ENCODE measurements around the gene PHLPP2.

GRCh38 chr16:71758293-71758760 is 33.8 kb upstream of the PHLPP2 start:
- TF ChIP-seq BHLHE40 (IDR thresholded peaks at IDR 0.05; ENCODE audit: borderline replicate concordance): no peak
- TF ChIP-seq FOXM1 (IDR thresholded peaks at IDR 0.05; ENCODE audit: borderline replicate concordance): no peak
- TF ChIP-seq SUZ12 (IDR thresholded peaks at IDR 0.05): no peak
- no peak for TF ChIP-seq ZNF384 (IDR thresholded peaks at IDR 0.05)
- no peak for TF ChIP-seq ARNT (IDR thresholded peaks at IDR 0.05)
- no peak for TF ChIP-seq SP1 (IDR thresholded peaks at IDR 0.05)
- no peak for TF ChIP-seq HDGF (IDR thresholded peaks at IDR 0.05; ENCODE audit: borderline replicate concordance)
- TF ChIP-seq TARDBP (IDR thresholded peaks at IDR 0.05): no peak
- TF ChIP-seq PKNOX1 (IDR thresholded peaks at IDR 0.05): no peak
- TF ChIP-seq FOXK2 (IDR thresholded peaks at IDR 0.05): no peak
